Prostate gland (tissue), 2 donors: ENCODE results near the gene LRRC32. TPM values are rescaled to one million over a fixed set of nuclear protein-coding genes. Genes with fewer than 3 reads are reported as not detected.

Source experiments
- DNase-seq: peaks from one replicate; pipeline ENCODE4 v3.0.0-alpha.2; 2019; ENCODE audit warnings: low spot score
- H3K27ac ChIP-seq, 2 donors: fragments of 200-600 bp; sonication (generic); 2 replicates each; pipeline ENCODE4 v1.5.1; 2017 to 2019
- H3K27me3 ChIP-seq: fragments of 200-600 bp; sonication (generic); replicated peaks from 2 replicates; pipeline ENCODE4 v1.5.1; 2019; ENCODE audit not compliant: insufficient read depth
- H3K36me3 ChIP-seq, 2 donors: fragments of 200-600 bp; sonication (generic); 1 replicate in 1 of 2; 2 replicates in 1 of 2; pipeline versions ENCODE4 v1.5.1 to v1.8.1; 2017 to 2019
- H3K4me1 ChIP-seq: fragments of 200-600 bp; sonication (generic); replicated peaks from 2 replicates; pipeline ENCODE4 v1.5.1; 2019
- H3K4me3 ChIP-seq, 2 donors: fragments of 200-600 bp; sonication (generic); 2 replicates each; pipeline ENCODE4 v1.5.1; 2017 to 2019
- H3K9me3 ChIP-seq: fragments of 200-600 bp; sonication (generic); 2 replicates; pipeline ENCODE4 v1.5.1; 2017
- CTCF ChIP-seq, 4 experiments: fragments of 200-600 bp in 2 of 4; fragments of 450-650 bp in 2 of 4; sonication (generic) in 2 of 4; IDR thresholded peaks; 1 replicate in 3 of 4; 2 replicates in 1 of 4; pipeline ENCODE4 v1.5.1; 2016 to 2019; ENCODE audit warnings: antibody characterized with exemption in 4 of 4, mild to moderate bottlenecking in 2 of 4, moderate library complexity in 2 of 4
- POLR2A ChIP-seq: fragments of 450-650 bp; IDR thresholded peaks from one replicate; pipeline ENCODE4 v1.6.1; 2016; ENCODE audit warnings: antibody characterized with exemption, mild to moderate bottlenecking
- POLR2AphosphoS5 ChIP-seq: sonication (generic); formaldehyde crosslinking; IDR thresholded peaks from one replicate; pipeline ENCODE4 v1.6.1; 2017; ENCODE audit warnings: antibody characterized with exemption
- WGBS: methylation state at CpG from one replicate; pipeline ENCODE4 v1.1.5; 2018; 5-methylcytosine and 5-hydroxymethylcytosine counted together
- intact Hi-C: fragments of 100-400 bp; cut with DNase I; formaldehyde crosslinking; loops from one replicate; pipeline ENCODE4 v1.14.2; 2022
- total RNA-seq, 2 donors: library from RNA; depleted of rRNA; stranded (reverse); fragments of >200 nt; gene quantifications; one replicate each; pipeline ENCODE4 v1.1.0, GENCODE V29; 2016

LRRC32 gene
- 10 to 100 TPM; 16.2 to 37.3 TPM for total RNA-seq

DNA sequence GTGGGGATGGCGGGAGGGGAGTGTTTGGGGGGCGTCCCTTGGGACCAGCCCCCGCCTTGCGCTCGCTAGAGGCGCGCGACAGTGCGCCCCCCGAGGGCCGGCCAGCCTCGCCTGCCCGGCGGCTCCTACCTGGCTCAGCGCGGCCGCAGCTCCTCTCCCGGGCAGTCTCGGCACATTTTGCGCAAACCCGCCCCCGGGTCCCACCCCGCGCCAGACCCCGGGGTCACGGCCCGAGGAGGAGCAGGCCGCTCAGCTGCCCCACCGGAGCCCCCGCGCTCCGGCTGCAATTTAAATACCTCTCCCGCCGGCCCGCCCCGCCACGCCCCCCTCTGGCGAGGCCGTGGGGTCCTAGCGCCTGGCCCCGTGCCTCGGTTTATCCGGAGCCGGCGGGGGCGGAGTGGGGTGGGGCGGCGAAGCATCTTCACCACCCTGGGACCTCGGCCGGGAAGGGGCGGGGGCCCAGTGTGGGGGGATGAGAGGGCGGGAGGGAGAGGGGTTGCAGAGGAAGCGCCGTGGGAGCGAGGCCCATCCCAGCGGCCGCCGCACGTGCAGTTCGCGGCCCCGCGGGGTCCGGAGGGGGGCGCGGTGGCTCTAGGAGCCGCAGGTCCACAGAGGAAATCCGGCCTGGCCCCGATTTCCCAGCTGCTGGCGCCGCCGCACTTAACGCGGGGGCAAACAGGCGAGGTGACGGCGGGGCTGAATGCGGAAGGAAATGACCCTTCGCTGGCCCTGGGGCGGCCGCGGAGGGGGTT, at the start of gene LRRC32:
LRRC32 (minus strand) TSS at position 263 of the 752 bp plus-strand sequence. CDS start 4,793 bp downstream, outside the sequence.
- Histone ChIP-seq H3K27me3 (no peaks in the 10 kb centered on the region), H3K27ac (peak within 1 kb of the TSS in 1 of 2 donors; percentile 29), H3K4me1 (no peaks in the 10 kb centered on the region), H3K4me3 (peak within 1 kb of the TSS; percentile 39 to 41), H3K36me3 (no peaks in the 10 kb centered on the region), H3K9me3 (no peaks in the 10 kb centered on the region)
- TF ChIP-seq POLR2AphosphoS5 (no peak), POLR2A (no peak), CTCF (IDR thresholded peaks at IDR 0.05) (no peak)
- WGBS, result 2% methylated on average over 59 of the region's 82 CpGs
- intact Hi-C loops, result no loop called here
- DNase-seq, result no peak

DNA sequence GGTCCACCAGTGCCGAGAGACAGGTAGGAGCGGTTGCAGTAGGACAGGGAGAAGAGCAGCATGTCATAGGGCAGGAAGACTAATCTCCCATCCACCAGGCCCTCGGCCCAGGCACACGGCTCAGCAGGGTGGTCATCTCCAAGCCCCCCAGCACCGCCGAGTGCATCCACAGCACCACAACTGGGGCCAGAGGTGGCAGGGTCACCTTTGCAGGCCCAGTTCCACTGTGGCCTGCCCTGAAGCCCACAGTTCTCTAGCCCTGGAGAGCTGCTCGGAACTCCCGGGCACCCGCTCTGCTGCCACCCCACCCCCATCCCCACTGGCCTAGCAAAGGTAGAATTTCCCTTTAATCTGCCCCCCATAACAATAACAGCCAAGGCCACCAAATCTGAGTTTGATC, 49.1 kb upstream of the LRRC32 start:
- no peak for DNase-seq
- H3K27me3 ChIP-seq, result peaks cover 2% of the 10 kb centered on the region
- no peak overlapping the region for H3K4me3 ChIP-seq
- no peak overlapping the region for H3K27ac ChIP-seq
- no peak for TF ChIP-seq POLR2A
- no peak for TF ChIP-seq POLR2AphosphoS5
- TF ChIP-seq CTCF (IDR thresholded peaks at IDR 0.05), result no peak
- H3K9me3 ChIP-seq, result no peaks in the 10 kb centered on the region
- no peaks in the 10 kb centered on the region for H3K36me3 ChIP-seq
- no peaks in the 10 kb centered on the region for H3K4me1 ChIP-seq
- intact Hi-C loops, result no loop called here
- WGBS, result 92% methylated on average over 5 of the region's 9 CpGs

DNA sequence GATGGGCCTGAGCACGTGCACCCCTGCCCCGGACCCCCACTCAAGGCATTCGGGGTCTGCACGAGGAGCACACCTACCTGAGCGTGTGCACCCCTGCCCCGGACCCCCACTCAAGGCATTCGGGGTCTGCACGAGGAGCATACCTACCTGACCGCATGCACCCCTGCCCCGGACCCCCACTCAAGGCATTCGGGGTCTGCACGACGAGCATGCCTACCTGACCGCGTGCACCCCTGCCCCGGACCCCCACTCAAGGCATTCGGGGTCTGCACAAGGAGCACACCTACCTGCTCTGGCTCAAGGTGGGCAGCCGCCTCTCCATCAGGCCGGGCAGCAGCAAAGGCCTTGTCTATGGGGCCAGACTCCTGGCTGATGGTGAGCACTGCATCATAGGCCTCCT, 48.7 kb upstream of the LRRC32 start:
- Histone ChIP-seq H3K27ac (no peak overlapping the region), H3K4me1 (no peaks in the 10 kb centered on the region), H3K4me3 (no peak overlapping the region), H3K36me3 (no peaks in the 10 kb centered on the region), H3K27me3 (peaks cover 2% of the 10 kb centered on the region), H3K9me3 (no peaks in the 10 kb centered on the region)
- 89% methylated on average over 8 of the region's 19 CpGs for WGBS
- TF ChIP-seq POLR2A, result no peak
- no peak for TF ChIP-seq CTCF (IDR thresholded peaks at IDR 0.05)
- TF ChIP-seq POLR2AphosphoS5, result no peak
- intact Hi-C loops, result no loop called here
- no peak for DNase-seq

DNA sequence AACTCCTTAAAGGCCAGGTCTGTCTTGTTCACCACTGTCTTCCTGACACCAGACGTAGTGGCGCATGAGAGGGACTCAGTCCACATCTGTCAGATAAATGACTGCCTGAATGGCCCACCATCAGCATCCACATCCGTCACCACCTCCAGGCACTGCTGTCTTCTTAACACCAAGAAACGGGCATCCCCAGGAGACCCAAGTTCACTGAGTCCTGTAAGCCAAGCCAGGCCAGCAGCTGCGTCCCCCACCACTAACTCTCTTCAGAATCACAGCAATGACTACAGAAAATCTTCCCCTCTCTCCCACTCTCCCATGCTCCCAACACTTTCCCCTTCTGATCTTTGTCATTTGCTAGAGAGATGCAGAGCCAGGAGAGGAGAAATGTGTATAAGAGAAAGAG, 47.3 kb upstream of the LRRC32 start:
- H3K9me3 ChIP-seq, result no peaks in the 10 kb centered on the region
- H3K4me1 ChIP-seq, result no peaks in the 10 kb centered on the region
- H3K27ac ChIP-seq, result no peak overlapping the region
- H3K36me3 ChIP-seq, result no peaks in the 10 kb centered on the region
- H3K4me3 ChIP-seq, result no peak overlapping the region
- 95% methylated on average over 5 of the region's 5 CpGs for WGBS
- no peak for TF ChIP-seq POLR2A
- TF ChIP-seq CTCF (IDR thresholded peaks at IDR 0.05), result no peak
- TF ChIP-seq POLR2AphosphoS5, result no peak
- no peaks in the 10 kb centered on the region for H3K27me3 ChIP-seq
- no peak for DNase-seq
- intact Hi-C loops, result no loop called here

DNA sequence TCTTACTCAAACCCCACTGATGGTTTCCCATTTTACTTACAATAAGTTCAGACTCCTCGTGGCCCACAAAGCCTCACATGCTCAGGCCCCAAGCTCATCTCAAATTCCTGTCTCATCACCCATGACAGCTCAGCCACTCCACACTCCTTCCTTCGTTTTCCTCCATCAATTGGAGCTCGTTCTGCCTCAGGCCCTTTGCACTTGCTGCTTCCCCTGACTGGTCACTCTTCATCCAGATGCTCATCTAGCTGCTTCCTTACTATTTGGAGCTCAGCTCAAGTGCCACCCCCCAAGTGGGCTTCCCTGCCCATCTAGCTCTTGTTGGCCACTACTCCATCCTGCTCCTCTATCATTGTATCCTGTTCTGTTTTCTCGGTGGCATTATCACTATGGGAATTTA, 46.8 kb upstream of the LRRC32 start:
- Histone ChIP-seq H3K9me3 (no peaks in the 10 kb centered on the region), H3K36me3 (no peaks in the 10 kb centered on the region), H3K4me3 (no peak overlapping the region), H3K4me1 (no peaks in the 10 kb centered on the region), H3K27me3 (no peaks in the 10 kb centered on the region), H3K27ac (no peak overlapping the region)
- 95% methylated on average over 4 of the region's 4 CpGs for WGBS
- DNase-seq, result no peak
- TF ChIP-seq CTCF (IDR thresholded peaks at IDR 0.05), result no peak
- TF ChIP-seq POLR2AphosphoS5, result no peak
- TF ChIP-seq POLR2A, result no peak
- intact Hi-C loops, result no loop called here
